H9 (cell line): ENCODE measurements around the gene TSPEAR. TPM values are rescaled to one million over a fixed set of nuclear protein-coding genes. Genes with fewer than 3 reads are reported as not detected.

Experiments
- DNase-seq: peaks from one replicate; pipeline ENCODE4 v3.0.0-alpha.2; 2017
- H2AFZ ChIP-seq: one replicate; pipeline ENCODE4 v1.6.1; 2013; ENCODE audit warnings: mild to moderate bottlenecking, low read length, control low read depth, moderate library complexity
- H2AK5ac ChIP-seq: 2 replicates; pipeline ENCODE4 v1.6.1; 2013; ENCODE audit warnings: low read length, control low read depth, mixed read lengths; ENCODE audit not compliant: insufficient read length
- H2BK120ac ChIP-seq: one replicate; pipeline ENCODE4 v1.6.1; 2013; ENCODE audit warnings: low read depth, mild to moderate bottlenecking, low read length, control low read depth, inconsistent platforms; ENCODE audit not compliant: poor library complexity, severe bottlenecking
- H2BK12ac ChIP-seq: 2 replicates; pipeline ENCODE4 v1.6.1; 2013; ENCODE audit warnings: low read length, control low read depth, mixed read lengths, low read depth; ENCODE audit not compliant: insufficient read length
- H2BK15ac ChIP-seq: 2 replicates; pipeline ENCODE4 v1.6.1; 2013; ENCODE audit warnings: low read depth, low read length, control low read depth
- H2BK20ac ChIP-seq: one replicate; pipeline ENCODE4 v1.6.1; 2013; ENCODE audit warnings: low read depth, mild to moderate bottlenecking, low read length, control low read depth, inconsistent platforms; ENCODE audit not compliant: poor library complexity, severe bottlenecking
- H2BK5ac ChIP-seq: 2 replicates; pipeline ENCODE4 v1.6.1; 2013; ENCODE audit warnings: low read length, control low read depth, mixed read lengths; ENCODE audit not compliant: insufficient read length
- H3K14ac ChIP-seq: 2 replicates; pipeline ENCODE4 v1.6.1; 2013; ENCODE audit warnings: low read length, control low read depth; ENCODE audit not compliant: insufficient read depth
- H3K18ac ChIP-seq: 2 replicates; pipeline ENCODE4 v1.6.1; 2013; ENCODE audit warnings: low read depth, mild to moderate bottlenecking, mixed read lengths, low read length, control low read depth; ENCODE audit not compliant: insufficient read length
- H3K23ac ChIP-seq: 2 replicates; pipeline ENCODE4 v1.6.1; 2013; ENCODE audit warnings: low read length, control low read depth, mixed read lengths, low read depth; ENCODE audit not compliant: insufficient read length
- H3K23me2 ChIP-seq: 2 replicates; pipeline ENCODE4 v1.6.1; 2013; ENCODE audit warnings: low read depth, mild to moderate bottlenecking, mixed read lengths, low read length, control low read depth; ENCODE audit not compliant: insufficient read length, poor library complexity, severe bottlenecking
- H3K27ac ChIP-seq: 2 replicates; pipeline ENCODE4 v1.5.1; 2013; ENCODE audit warnings: low read length, control low read depth, mixed read lengths, low read depth; ENCODE audit not compliant: insufficient read length
- H3K27me3 ChIP-seq: 2 replicates; pipeline ENCODE4 v1.6.1; 2013; ENCODE audit warnings: low read length, control low read depth, inconsistent platforms; ENCODE audit not compliant: insufficient read depth
- H3K4ac ChIP-seq: 2 replicates; pipeline ENCODE4 v1.6.1; 2013; ENCODE audit warnings: low read depth, mild to moderate bottlenecking, control low read depth, inconsistent platforms, low read length, moderate library complexity
- H3K4me1 ChIP-seq: 2 replicates; pipeline ENCODE4 v1.6.1; 2013; ENCODE audit warnings: low read length, control low read depth, inconsistent platforms; ENCODE audit not compliant: insufficient read depth
- H3K4me2 ChIP-seq: 2 replicates; pipeline ENCODE4 v1.6.1; 2013; ENCODE audit warnings: low read length, control low read depth, mixed read lengths; ENCODE audit not compliant: insufficient read length, insufficient read depth
- H3K56ac ChIP-seq: 2 replicates; pipeline ENCODE4 v1.6.1; 2013; ENCODE audit warnings: low read depth, mild to moderate bottlenecking, mixed read lengths, low read length, control low read depth; ENCODE audit not compliant: insufficient read length
- H3K79me1 ChIP-seq: 2 replicates; pipeline ENCODE4 v1.6.1; 2013; ENCODE audit warnings: low read depth, mild to moderate bottlenecking, moderate library complexity, low read length, control low read depth, inconsistent platforms; ENCODE audit not compliant: insufficient read depth, poor library complexity, severe bottlenecking
- H3K79me2 ChIP-seq: 2 replicates; pipeline ENCODE4 v1.6.1; 2013; ENCODE audit warnings: low read length, control low read depth, inconsistent platforms; ENCODE audit not compliant: insufficient read depth
- H3K9ac ChIP-seq: 2 replicates; pipeline ENCODE4 v1.6.1; 2013; ENCODE audit warnings: low read length, control low read depth, mixed read lengths; ENCODE audit not compliant: insufficient read length; ENCODE audit errors: extremely low read depth
- H3K9me3 ChIP-seq: one replicate; pipeline ENCODE4 v1.6.1; 2013; ENCODE audit warnings: low read depth, low read length, inconsistent platforms; ENCODE audit not compliant: control insufficient read depth
- H3T11ph ChIP-seq: one replicate; pipeline ENCODE4 v1.6.1; 2013; ENCODE audit warnings: mild to moderate bottlenecking, low read length, control low read depth, inconsistent platforms
- H4K20me1 ChIP-seq: one replicate; pipeline ENCODE4 v1.6.1; 2013; ENCODE audit not compliant: control insufficient read depth, insufficient read length, insufficient read depth
- H4K5ac ChIP-seq: 2 replicates; pipeline ENCODE4 v1.6.1; 2013; ENCODE audit warnings: low read depth, mild to moderate bottlenecking, mixed read lengths, low read length, control low read depth; ENCODE audit not compliant: insufficient read length
- H4K8ac ChIP-seq: replicated peaks from 2 replicates; pipeline ENCODE4 v1.6.1; 2013; ENCODE audit warnings: low read length, control low read depth, mixed read lengths, low read depth; ENCODE audit not compliant: insufficient read length
- H4K91ac ChIP-seq: 2 replicates; pipeline ENCODE4 v1.6.1; 2013; ENCODE audit warnings: low read depth, mild to moderate bottlenecking, moderate library complexity, mixed read lengths, low read length, control low read depth; ENCODE audit not compliant: insufficient read length
- H3K27ac Mint-ChIP-seq, 3 experiments: 2 replicates in 2 of 3; 3 replicates in 1 of 3; pipeline ENCODE4 v1.8.0; 2020 to 2021; ENCODE audit warnings: mixed read lengths in 3 of 3, mild to moderate bottlenecking in 1 of 3, moderate library complexity in 1 of 3
- H3K27me3 Mint-ChIP-seq: 2 replicates; pipeline ENCODE4 v1.8.0; 2021; ENCODE audit warnings: low read depth, mild to moderate bottlenecking, moderate library complexity, mixed read lengths
- H3K36me3 Mint-ChIP-seq, 3 experiments: 2 replicates in 2 of 3; 3 replicates in 1 of 3; pipeline ENCODE4 v1.8.0; 2020 to 2021; ENCODE audit warnings: low read depth in 3 of 3, mixed read lengths in 3 of 3; ENCODE audit not compliant: insufficient read depth in 1 of 3
- H3K4me1 Mint-ChIP-seq, 2 experiments: 2 replicates each; pipeline ENCODE4 v1.8.0; 2020; ENCODE audit warnings: mixed read lengths in 2 of 2
- H3K4me3 Mint-ChIP-seq, 2 experiments: 2 replicates in 1 of 2; 3 replicates in 1 of 2; pipeline ENCODE4 v1.8.0; 2020 to 2021; ENCODE audit warnings: mild to moderate bottlenecking in 2 of 2, mixed read lengths in 2 of 2, moderate library complexity in 1 of 2
- H3K9me3 Mint-ChIP-seq, 2 experiments: 2 replicates in 1 of 2; 3 replicates in 1 of 2; pipeline ENCODE4 v1.8.0; 2020; ENCODE audit warnings: mild to moderate bottlenecking in 2 of 2, mixed read lengths in 2 of 2, moderate library complexity in 1 of 2
- WGBS: extraction: QIAGEN DNeasy Blood & Tissue Kit; methylation state at CpG from one replicate; pipeline ENCODE4 v1.1.7; 2013; ENCODE audit warnings: missing lambda C conversion rate, low lambda C conversion rate, mixed read lengths; ENCODE audit not compliant: insufficient read length; ENCODE audit errors: extremely low coverage; 5-methylcytosine and 5-hydroxymethylcytosine counted together
- total RNA-seq: library from RNA; stranded (reverse); gene quantifications from 2 replicates; pipeline ENCODE4 v1.2.1, GENCODE V29; 2021
- TF ChIP-seq, protein P1 (sequence below): fragments of 200-600 bp; sonication (generic); conservative IDR thresholded peaks from 3 replicates; pipeline ENCODE4 v1.8.0; 2021; ENCODE audit warnings: antibody characterized with exemption, mild to moderate bottlenecking

Gene TSPEAR
- total RNA-seq, 1 experiment from 2014 or later: 1.3 TPM

GRCh38 chr21:44461005-44461404 lies 250.4 kb downstream of the TSPEAR start:
- H2BK12ac ChIP-seq: no peak overlapping the region
- no peak overlapping the region for H4K5ac ChIP-seq
- TF ChIP-seq, protein P1, sequence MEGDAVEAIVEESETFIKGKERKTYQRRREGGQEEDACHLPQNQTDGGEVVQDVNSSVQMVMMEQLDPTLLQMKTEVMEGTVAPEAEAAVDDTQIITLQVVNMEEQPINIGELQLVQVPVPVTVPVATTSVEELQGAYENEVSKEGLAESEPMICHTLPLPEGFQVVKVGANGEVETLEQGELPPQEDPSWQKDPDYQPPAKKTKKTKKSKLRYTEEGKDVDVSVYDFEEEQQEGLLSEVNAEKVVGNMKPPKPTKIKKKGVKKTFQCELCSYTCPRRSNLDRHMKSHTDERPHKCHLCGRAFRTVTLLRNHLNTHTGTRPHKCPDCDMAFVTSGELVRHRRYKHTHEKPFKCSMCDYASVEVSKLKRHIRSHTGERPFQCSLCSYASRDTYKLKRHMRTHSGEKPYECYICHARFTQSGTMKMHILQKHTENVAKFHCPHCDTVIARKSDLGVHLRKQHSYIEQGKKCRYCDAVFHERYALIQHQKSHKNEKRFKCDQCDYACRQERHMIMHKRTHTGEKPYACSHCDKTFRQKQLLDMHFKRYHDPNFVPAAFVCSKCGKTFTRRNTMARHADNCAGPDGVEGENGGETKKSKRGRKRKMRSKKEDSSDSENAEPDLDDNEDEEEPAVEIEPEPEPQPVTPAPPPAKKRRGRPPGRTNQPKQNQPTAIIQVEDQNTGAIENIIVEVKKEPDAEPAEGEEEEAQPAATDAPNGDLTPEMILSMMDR: no peak
- no peak overlapping the region for H4K91ac ChIP-seq
- H3K4ac ChIP-seq: no peak overlapping the region
- no CpG with 5 or more reads among the region's 8 CpGs for WGBS
- peaks cover 0 to 8% of the 10 kb centered on the region in 2 experiments; a peak in 3 of 4 replicates for H3K4me1 Mint-ChIP-seq
- no peak overlapping the region for H3K9ac ChIP-seq
- no peak overlapping the region for H3K27ac Mint-ChIP-seq
- H2AFZ ChIP-seq: no peak overlapping the region
- peaks cover 2% of the 10 kb centered on the region for H3K23me2 ChIP-seq
- no peaks in the 10 kb centered on the region for H3K79me2 ChIP-seq
- no peaks in the 10 kb centered on the region for H3K79me1 ChIP-seq
- no peak overlapping the region for H2BK5ac ChIP-seq
- H2BK15ac ChIP-seq: no peak overlapping the region
- no peak overlapping the region for H2AK5ac ChIP-seq
- H3T11ph ChIP-seq: no peak overlapping the region
- no peaks in the 10 kb centered on the region; a peak in 1 of 5 replicates for H3K9me3 Mint-ChIP-seq
- H3K27me3 Mint-ChIP-seq: peaks cover 3% of the 10 kb centered on the region; the same call in 1 of the 2 replicates
- H3K23ac ChIP-seq: no peak overlapping the region
- no peak overlapping the region for H3K4me3 Mint-ChIP-seq
- H3K4me1 ChIP-seq: no peaks in the 10 kb centered on the region
- no peak overlapping the region for H3K18ac ChIP-seq
- no peak overlapping the region for H4K8ac ChIP-seq
- peaks cover 0 to 2% (median 0%) of the 10 kb centered on the region in 3 experiments; a peak in 1 of 7 replicates for H3K36me3 Mint-ChIP-seq
- no peak overlapping the region for H3K14ac ChIP-seq
- H2BK20ac ChIP-seq: no peak overlapping the region
- H3K9me3 ChIP-seq: no peaks in the 10 kb centered on the region
- no peaks in the 10 kb centered on the region for H4K20me1 ChIP-seq
- H2BK120ac ChIP-seq: no peak overlapping the region
- no peak overlapping the region for H3K4me2 ChIP-seq
- no peak for DNase-seq
- no peak overlapping the region for H3K56ac ChIP-seq
- H3K27ac ChIP-seq: no peak overlapping the region
- no peaks in the 10 kb centered on the region for H3K27me3 ChIP-seq
